ENCODE measurements around the gene AOC3.

AOC3 gene

GRCh38 chr17:42850954-42851353 lies at the start of gene AOC3:
TSS of gene AOC3 (plus strand) at chr17:42851199. CDS start at chr17:42851344, 145 bp downstream.
- no peak for DNase-seq (ENCODE audit: insufficient read length, low spot score)
- no peak for FAIRE-seq
- TF ChIP-seq POLR2A (IDR thresholded peaks at IDR 0.05; ENCODE audit: low read depth, low read length): no peak

GRCh38 chr17:42803074-42803883 lies 47.7 kb upstream of the AOC3 start:
- no peak for TF ChIP-seq POLR2A (IDR thresholded peaks at IDR 0.05; ENCODE audit: low read depth, low read length)
- FAIRE-seq (no peak), DNase-seq (ENCODE audit: insufficient read length, low spot score) (no peak)

GRCh38 chr17:42804918-42805367 lies 46.1 kb upstream of the AOC3 start:
- DNase-seq (ENCODE audit: insufficient read length, low spot score) (no peak), FAIRE-seq (no peak)
- no peak for TF ChIP-seq POLR2A (IDR thresholded peaks at IDR 0.05; ENCODE audit: low read depth, low read length)

GRCh38 chr17:42806249-42806648 lies 44.8 kb upstream of the AOC3 start:
- DNase-seq (ENCODE audit: insufficient read length, low spot score) (no peak), FAIRE-seq (no peak)

GRCh38 chr17:42809250-42809649 lies 41.7 kb upstream of the AOC3 start:
- FAIRE-seq (peak; percentile 72), DNase-seq (ENCODE audit: insufficient read length, low spot score) (peak; percentile 54)

More at GRCh38 chr17:42806249-42806648, 44.8 kb upstream of the AOC3 start:
- no peak for TF ChIP-seq POLR2A (IDR thresholded peaks at IDR 0.05; ENCODE audit: low read depth, low read length)

GRCh38 chr17:42814633-42815399 lies 36.2 kb upstream of the AOC3 start:
- DNase-seq (ENCODE audit: insufficient read length, low spot score): peak; percentile 64
- TF ChIP-seq POLR2A (IDR thresholded peaks at IDR 0.05; ENCODE audit: low read depth, low read length): no peak
- FAIRE-seq: peak; percentile 84

More at GRCh38 chr17:42809250-42809649, 41.7 kb upstream of the AOC3 start:
- TF ChIP-seq POLR2A (IDR thresholded peaks at IDR 0.05; ENCODE audit: low read depth, low read length): no peak

GRCh38 chr17:42817866-42818265 lies 33.1 kb upstream of the AOC3 start:
- FAIRE-seq (no peak), DNase-seq (ENCODE audit: insufficient read length, low spot score) (no peak)
- no peak for TF ChIP-seq POLR2A (IDR thresholded peaks at IDR 0.05; ENCODE audit: low read depth, low read length)

- FAIRE-seq (no peak), DNase-seq (ENCODE audit: insufficient read length, low spot score) (no peak)
- no peak for TF ChIP-seq POLR2A (IDR thresholded peaks at IDR 0.05; ENCODE audit: low read depth, low read length)
These were observed 32.6 kb upstream of the AOC3 start for GRCh38 chr17:42818379-42818778.

- no peak for DNase-seq (ENCODE audit: insufficient read length, low spot score)
- no peak for TF ChIP-seq POLR2A (IDR thresholded peaks at IDR 0.05; ENCODE audit: low read depth, low read length)
- FAIRE-seq: no peak
These were observed 31.0 kb upstream of the AOC3 start for GRCh38 chr17:42819939-42820535.

- no peak for TF ChIP-seq POLR2A (IDR thresholded peaks at IDR 0.05; ENCODE audit: low read depth, low read length)
- FAIRE-seq: no peak
- no peak for DNase-seq (ENCODE audit: insufficient read length, low spot score)
These were observed 29.8 kb upstream of the AOC3 start for GRCh38 chr17:42821176-42821575.

GRCh38 chr17:42827472-42827871 lies 23.5 kb upstream of the AOC3 start:
- TF ChIP-seq POLR2A (IDR thresholded peaks at IDR 0.05; ENCODE audit: low read depth, low read length): no peak
- DNase-seq (ENCODE audit: insufficient read length, low spot score): no peak
- no peak for FAIRE-seq

GRCh38 chr17:42830971-42831370 lies 20.0 kb upstream of the AOC3 start:
- DNase-seq (ENCODE audit: insufficient read length, low spot score) (no peak), FAIRE-seq (no peak)
- TF ChIP-seq POLR2A (IDR thresholded peaks at IDR 0.05; ENCODE audit: low read depth, low read length): no peak

- no peak for TF ChIP-seq POLR2A (IDR thresholded peaks at IDR 0.05; ENCODE audit: low read depth, low read length)
- FAIRE-seq (no peak), DNase-seq (ENCODE audit: insufficient read length, low spot score) (no peak)
These were observed 18.6 kb upstream of the AOC3 start for GRCh38 chr17:42832213-42832933.

Data from H54 (cell line).